Renal pelvis (tissue), 4 donors: ENCODE measurements around the gene FRMD4A. TPM values are rescaled to one million over a fixed set of nuclear protein-coding genes. Genes with fewer than 3 reads are reported as not detected.
"Not testable (repeated sequence)": the region's sequence is repeated elsewhere in the genome, so short reads cannot be mapped to it uniquely, and the experiment has no call there.

Experiments used
- DNase-seq: peaks from one replicate; pipeline ENCODE4 v3.0.0-alpha.2; 2013
- polyA plus RNA-seq, 3 donors: library from polyadenylated mRNA; unstranded; fragments of 120-200 nt; gene quantifications; one replicate each; pipeline ENCODE4 v1.2.1, GENCODE V29; 2013; ENCODE audit not compliant: insufficient read length in 3 of 3

FRMD4A gene
- polyA plus RNA-seq, 3 donors, result 84.7 to 99.4 (median 87.2) TPM

- no peak for DNase-seq
Measured at GRCh38 chr10:14244801-14245211, 85.9 kb downstream of the FRMD4A start.

GRCh38 chr10:14244147-14244546 is 86.6 kb downstream of the FRMD4A start:
- no peak for DNase-seq

GRCh38 chr10:14243221-14243620 is 87.5 kb downstream of the FRMD4A start:
- no peak for DNase-seq

GRCh38 chr10:14241196-14241595 is 89.5 kb downstream of the FRMD4A start:
- DNase-seq, result no peak

GRCh38 chr10:14240253-14241189 is 90.2 kb downstream of the FRMD4A start:
- DNase-seq, result no peak

- not testable (repeated sequence) for DNase-seq
Measured at GRCh38 chr10:14238659-14239058, 92.1 kb downstream of the FRMD4A start.

- DNase-seq, result no peak
Measured at GRCh38 chr10:14236341-14236740, 94.4 kb downstream of the FRMD4A start.

GRCh38 chr10:14235566-14236195 is 95.0 kb downstream of the FRMD4A start:
- no peak for DNase-seq

- DNase-seq, result no peak
Measured at GRCh38 chr10:14233566-14233965, 97.2 kb downstream of the FRMD4A start.

- not testable (repeated sequence) for DNase-seq
Measured at GRCh38 chr10:14228798-14229197, 101.9 kb downstream of the FRMD4A start.

GRCh38 chr10:14225379-14225778 is 105.3 kb downstream of the FRMD4A start:
- no peak for DNase-seq

- no peak for DNase-seq
Measured at GRCh38 chr10:14220026-14220425, 110.7 kb downstream of the FRMD4A start.

- no peak for DNase-seq
Measured at GRCh38 chr10:14219411-14219810, 111.3 kb downstream of the FRMD4A start.

GRCh38 chr10:14215641-14216040 is 115.1 kb downstream of the FRMD4A start:
- no peak for DNase-seq

GRCh38 chr10:14213703-14214102 is 117.0 kb downstream of the FRMD4A start:
- DNase-seq, result not testable (repeated sequence)

- DNase-seq, result no peak
Measured at GRCh38 chr10:14211610-14212009, 119.1 kb downstream of the FRMD4A start.

GRCh38 chr10:14208231-14208630 is 122.5 kb downstream of the FRMD4A start:
- no peak for DNase-seq

GRCh38 chr10:14205233-14205632 is 125.5 kb downstream of the FRMD4A start:
- no peak for DNase-seq

- DNase-seq, result no peak
Measured at GRCh38 chr10:14200698-14201544, 129.8 kb downstream of the FRMD4A start.

GRCh38 chr10:14199098-14199497 is 131.6 kb downstream of the FRMD4A start:
- not testable (repeated sequence) for DNase-seq

GRCh38 chr10:14198078-14198477 is 132.6 kb downstream of the FRMD4A start:
- no peak for DNase-seq

- DNase-seq, result no peak
Measured at GRCh38 chr10:14196113-14196512, 134.6 kb downstream of the FRMD4A start.
